NCI-H1694 treated with DMSO at 0.1 percent for 48 hours (cell line): Measurements from ENCODE around the gene MAGEC3.

Source experiments
- DNase-seq: peaks from one replicate; lab custom pipeline; 2025; lab: John Stamatoyannopoulos, UW

MAGEC3 gene

DNA sequence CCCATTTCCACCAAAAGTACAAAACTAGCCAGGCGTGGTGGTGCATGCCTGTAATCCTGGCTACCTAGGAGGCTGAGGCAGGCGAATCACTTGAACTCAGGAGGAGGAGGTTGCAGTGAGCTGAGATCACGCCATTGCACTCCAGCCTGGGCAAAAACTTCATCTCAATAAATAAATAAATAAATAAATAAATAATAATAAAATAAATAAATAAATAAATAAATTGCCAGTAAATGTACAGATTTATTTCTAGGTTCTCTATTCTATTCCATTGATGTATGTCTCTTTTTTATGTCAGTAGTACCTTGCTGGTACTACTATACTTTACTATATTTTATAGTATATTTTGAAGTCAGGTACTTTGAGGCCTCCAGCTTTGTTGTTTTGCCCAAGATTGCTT lies 109.2 kb downstream of the MAGEC3 start:
- DNase-seq: no peak
